ENCODE data around the gene HOXA9.

The HOXA9 gene

DNA sequence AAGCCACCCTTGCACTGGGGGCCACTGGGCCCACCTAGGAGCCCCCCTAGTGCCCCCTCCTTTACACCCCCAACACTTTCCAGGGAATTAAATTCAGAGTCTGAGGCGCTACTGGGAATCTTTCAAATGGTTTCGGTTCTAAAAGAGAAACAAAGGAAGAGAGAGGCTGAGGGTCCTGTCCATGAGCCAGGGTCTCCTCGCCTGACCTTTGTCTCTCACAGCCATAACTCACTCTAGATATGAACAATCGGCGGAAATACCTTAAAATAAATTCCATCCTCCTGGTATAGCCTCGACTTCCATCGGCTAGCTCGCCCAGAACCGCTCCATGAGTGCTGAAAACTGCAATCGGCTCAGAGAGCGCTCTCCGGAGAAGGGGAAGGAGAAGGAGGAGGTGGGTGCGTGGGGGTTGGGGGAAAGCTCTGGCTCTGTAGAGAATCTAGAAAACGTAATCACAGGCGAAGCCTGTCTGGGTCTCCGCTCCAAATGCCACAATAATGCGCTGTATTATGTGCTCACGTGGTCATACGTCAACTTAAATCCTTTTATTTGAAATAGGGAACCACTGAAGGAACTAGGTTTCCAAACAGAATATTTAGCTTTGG, 47.3 kb downstream of the HOXA9 start:
- H3K27ac ChIP-seq, result no peak overlapping the region
- TF ChIP-seq CTCF (conservative IDR thresholded peaks at IDR 0.05), result no peak

GRCh38 chr7:27116962-27117886, 48.1 kb downstream of the HOXA9 start:
- no peak overlapping the region for H3K27ac ChIP-seq
- no peak for TF ChIP-seq CTCF (conservative IDR thresholded peaks at IDR 0.05)

DNA sequence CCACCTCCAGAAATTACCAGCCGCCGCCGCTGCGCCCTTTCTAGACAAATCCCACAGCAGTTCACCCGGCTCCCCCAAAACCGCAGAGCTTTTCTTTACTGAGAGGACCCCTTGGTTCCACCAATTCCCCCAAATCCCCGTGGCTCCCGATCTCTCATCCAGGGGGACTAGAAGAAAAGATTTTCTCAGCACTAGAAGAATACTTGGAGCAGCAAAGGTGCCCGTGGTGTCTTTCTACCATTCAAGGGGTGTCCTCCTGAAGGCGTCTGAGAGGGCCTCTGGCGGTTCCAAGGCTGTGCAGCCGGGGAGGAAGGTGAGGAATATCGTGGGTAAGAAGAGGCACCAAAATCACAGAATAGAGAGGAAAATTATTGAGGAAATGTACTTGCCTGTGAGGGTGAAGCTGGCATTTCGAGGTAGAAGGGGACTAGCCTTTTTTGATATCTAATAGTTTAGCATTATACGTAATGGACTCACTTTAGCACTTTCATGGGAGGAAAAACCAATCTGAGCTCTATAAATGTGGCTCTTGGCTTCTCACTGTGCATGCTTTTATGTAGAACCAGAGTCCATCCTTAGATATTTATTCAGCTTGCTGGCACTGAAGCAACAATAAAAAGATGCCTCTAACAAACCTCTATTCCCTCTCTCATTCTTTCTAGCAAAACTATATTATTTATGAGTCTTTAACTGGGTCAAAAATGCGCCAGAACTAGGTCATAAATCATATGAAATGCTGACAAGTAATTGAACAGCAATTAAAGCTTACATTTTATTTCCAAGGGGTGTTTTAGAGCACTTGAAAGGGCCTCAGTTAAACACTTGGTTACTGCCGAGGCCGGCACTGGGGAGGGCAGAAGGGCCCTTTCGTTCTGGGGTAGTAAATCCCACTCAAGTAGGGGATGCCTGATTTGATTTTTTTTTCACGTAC, 49.0 kb downstream of the HOXA9 start:
- TF ChIP-seq CTCF (conservative IDR thresholded peaks at IDR 0.05), result no peak
- H3K27ac ChIP-seq, result no peak overlapping the region

GRCh38 chr7:27115221-27116026, 49.9 kb downstream of the HOXA9 start:
- no peak overlapping the region for H3K27ac ChIP-seq
- TF ChIP-seq CTCF (conservative IDR thresholded peaks at IDR 0.05), result no peak

DNA sequence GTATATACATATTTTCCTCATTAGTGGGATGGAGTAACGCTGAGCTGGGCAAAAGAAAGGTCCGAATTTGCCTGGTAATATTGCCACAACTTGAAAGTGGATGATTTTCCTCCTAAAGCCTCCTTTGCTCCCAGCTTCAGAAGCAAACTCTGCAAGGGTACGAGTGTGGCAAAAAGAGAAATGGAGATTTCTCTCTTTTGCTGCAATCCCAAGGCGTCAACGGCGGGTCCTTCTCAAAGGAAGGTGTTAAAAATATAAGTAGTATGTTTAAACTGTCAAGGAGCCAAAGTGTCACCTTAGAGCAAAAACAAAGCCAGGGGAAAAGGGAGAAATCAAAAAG, 50.5 kb downstream of the HOXA9 start:
- no peak overlapping the region for H3K27ac ChIP-seq
- TF ChIP-seq CTCF (conservative IDR thresholded peaks at IDR 0.05), result no peak

- no peak for TF ChIP-seq CTCF (conservative IDR thresholded peaks at IDR 0.05)
- no peak overlapping the region for H3K27ac ChIP-seq
Measured at GRCh38 chr7:27113991-27114769, 51.2 kb downstream of the HOXA9 start.
